ENCODE data around the gene RNF31. TPM values are rescaled to one million over a fixed set of nuclear protein-coding genes. Genes with fewer than 3 reads are reported as not detected.

Gene RNF31
- total and polyA plus RNA-seq, 2 of the 13 experiments (the other 11 are each of a cell fraction or from before 2014, with no cell fraction given), result 48.2 to 86.8 TPM

DNA sequence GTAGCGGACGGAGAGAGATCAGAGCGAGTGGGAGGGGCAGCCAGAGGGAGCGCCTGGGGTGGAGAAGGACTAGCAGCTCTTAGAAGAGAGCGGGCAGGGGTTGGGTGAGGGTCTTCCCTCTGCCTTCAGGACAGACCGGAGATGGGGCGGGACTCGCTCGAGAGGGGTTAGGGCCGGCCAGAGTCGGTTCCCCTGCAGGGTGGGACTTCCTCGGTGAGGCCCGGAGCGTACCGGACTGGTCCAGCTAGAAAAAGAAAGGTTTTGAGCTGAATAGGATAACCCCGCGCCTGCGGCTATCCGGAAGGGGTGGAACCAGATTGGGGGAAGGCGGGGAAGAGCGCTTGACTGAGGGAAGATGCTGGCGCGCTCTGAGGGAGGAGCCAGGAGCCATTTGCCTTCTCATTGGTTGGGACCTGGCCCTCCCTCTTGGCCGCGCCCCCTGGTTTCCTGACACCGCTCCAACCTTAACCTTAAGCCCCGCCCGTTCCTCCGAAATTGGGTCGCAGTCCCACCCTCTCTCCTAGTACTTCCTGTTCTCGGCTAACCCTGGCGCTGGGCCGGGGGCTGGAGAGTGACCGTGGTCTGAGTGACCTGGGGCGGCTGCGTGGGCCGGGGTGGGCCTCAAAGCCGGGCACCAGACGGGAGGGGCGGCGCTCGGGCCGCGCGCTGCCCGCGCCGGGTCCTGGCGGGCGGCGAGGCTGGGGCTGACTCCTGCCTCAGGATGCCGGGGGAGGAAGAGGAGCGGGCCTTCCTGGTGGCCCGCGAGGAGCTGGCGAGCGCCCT, at the start of gene RNF31 (continued):
- TF ChIP-seq ZNF782 (CRISPR knock-in tag; IDR thresholded peaks at IDR 0.05; ENCODE audit: borderline replicate concordance) (peak; percentile 96; the same call in 1 of the 2 replicates), RFXAP (CRISPR knock-in tag; IDR thresholded peaks at IDR 0.05; ENCODE audit: borderline replicate concordance) (peak; percentile 55; the same call in 1 of the 2 replicates), ERF (CRISPR knock-in tag; IDR thresholded peaks at IDR 0.05) (no peak), FOXK1 (CRISPR knock-in tag; IDR thresholded peaks at IDR 0.05; ENCODE audit: borderline replicate concordance, low read depth) (peak; percentile 43; the same call in 1 of the 2 replicates), SRSF9 (IDR thresholded peaks at IDR 0.05; ENCODE audit: borderline replicate concordance, insufficient read depth, low read depth, low read length, poor library complexity, severe bottlenecking) (no peak), SKI (IDR thresholded peaks at IDR 0.05; ENCODE audit: partially characterized antibody) (peak; percentile 69), ZBTB42 (CRISPR knock-in tag; IDR thresholded peaks at IDR 0.05) (peak; percentile 83), ZNF501 (CRISPR knock-in tag; IDR thresholded peaks at IDR 0.05) (no peak), ZNF251 (CRISPR knock-in tag; IDR thresholded peaks at IDR 0.05) (no peak), MAZ (IDR thresholded peaks at IDR 0.05; ENCODE audit: borderline replicate concordance, low read depth, low read length) (peak; percentile 72), MAZ (CRISPR knock-in tag; IDR thresholded peaks at IDR 0.05; ENCODE audit: low read depth) (peak; percentile 63), ARNT2 (CRISPR knock-in tag; IDR thresholded peaks at IDR 0.05; ENCODE audit: low read depth) (peak; percentile 31; the same call in 1 of the 2 replicates), ATRX (CRISPR knock-in tag; IDR thresholded peaks at IDR 0.05; ENCODE audit: borderline replicate concordance) (no peak), ZNF784 (CRISPR knock-in tag; IDR thresholded peaks at IDR 0.05; ENCODE audit: borderline replicate concordance) (0 out of 2 replicates have a peak, but pooled peaks have one; percentile 29), TFAP4 (IDR thresholded peaks at IDR 0.05; ENCODE audit: borderline replicate concordance, low read depth) (no peak; the same call in 1 of the 2 replicates), ZFP91 (CRISPR knock-in tag; IDR thresholded peaks at IDR 0.05; ENCODE audit: borderline replicate concordance) (no peak), ZNF704 (CRISPR knock-in tag; IDR thresholded peaks at IDR 0.05; ENCODE audit: borderline replicate concordance) (peak; percentile 77; the same call in 1 of the 2 replicates), SIX4 (CRISPR knock-in tag; IDR thresholded peaks at IDR 0.05) (peak; percentile 51), KMT2B (CRISPR knock-in tag; IDR thresholded peaks at IDR 0.05) (peak; percentile 78), TBX3 (IDR thresholded peaks at IDR 0.05; ENCODE audit: borderline replicate concordance) (no peak), CENPT (CRISPR knock-in tag; IDR thresholded peaks at IDR 0.05; ENCODE audit: low read depth) (0 out of 2 replicates have a peak, but pooled peaks have one; percentile 70), BRD4 (CRISPR knock-in tag; IDR thresholded peaks at IDR 0.05) (peak; percentile 94; the same call in 1 of the 2 replicates), SAP130 (CRISPR knock-in tag; IDR thresholded peaks at IDR 0.05; ENCODE audit: low read depth) (peak; percentile 89), CBX1 (IDR thresholded peaks at IDR 0.05; ENCODE audit: low read depth) (peak; percentile 15), ZFP82 (CRISPR knock-in tag; IDR thresholded peaks at IDR 0.05; ENCODE audit: borderline replicate concordance) (no peak)

All from HepG2 (cell line).